SKM-1 (cell line): Measurements from ENCODE around the gene ADAP1.

Experiments used
- DNase-seq: peaks from one replicate; lab custom pipeline; 2025; ENCODE audit not compliant: unreplicated experiment; lab: John Stamatoyannopoulos, UW

Gene ADAP1

GRCh38 chr7:923108-924041 lies 31.1 kb downstream of the ADAP1 start:
- peak; percentile 92 for DNase-seq

GRCh38 chr7:922334-923107 lies 32.0 kb downstream of the ADAP1 start:
- no peak for DNase-seq

- DNase-seq = no peak
Measured at GRCh38 chr7:921581-922333, 32.7 kb downstream of the ADAP1 start.

GRCh38 chr7:921071-921461 lies 33.4 kb downstream of the ADAP1 start:
- no peak for DNase-seq

- DNase-seq = no peak
Measured at GRCh38 chr7:920351-921070, 34.0 kb downstream of the ADAP1 start.

- no peak for DNase-seq
Measured at GRCh38 chr7:919924-920341, 34.5 kb downstream of the ADAP1 start.

GRCh38 chr7:919114-919442 lies 35.4 kb downstream of the ADAP1 start:
- DNase-seq = no peak

GRCh38 chr7:918441-919113 lies 35.9 kb downstream of the ADAP1 start:
- no peak for DNase-seq

- DNase-seq = no peak
Measured at GRCh38 chr7:918118-918425, 36.4 kb downstream of the ADAP1 start.

GRCh38 chr7:917255-918117 lies 37.0 kb downstream of the ADAP1 start:
- no peak for DNase-seq

- DNase-seq = no peak
Measured at GRCh38 chr7:916291-916941, 38.1 kb downstream of the ADAP1 start.

- DNase-seq = no peak
Measured at GRCh38 chr7:915291-916218, 38.9 kb downstream of the ADAP1 start.

- no peak for DNase-seq
Measured at GRCh38 chr7:914521-915194, 39.8 kb downstream of the ADAP1 start.

GRCh38 chr7:913736-914520 lies 40.6 kb downstream of the ADAP1 start:
- DNase-seq = no peak

GRCh38 chr7:911791-912480 lies 42.5 kb downstream of the ADAP1 start:
- DNase-seq = no peak

- no peak for DNase-seq
Measured at GRCh38 chr7:910931-911431, 43.5 kb downstream of the ADAP1 start.
